SK-N-SH treated with all-trans-retinoic acid at 6 μM for 48 hours (cell line): Measurements from ENCODE around the gene ATRX.

Experiments used
- ATAC-seq: fragments of 200-7000 bp; cut with Tn5 transposase; 3 replicates; pipeline ENCODE4 v1.9.1; 2020; ENCODE audit warnings: mild to moderate bottlenecking, moderate library complexity
- ARNTL ChIP-seq: fragments of 450-650 bp; formaldehyde crosslinking; IDR thresholded peaks from 2 replicates; pipeline ENCODE4 v1.5.0; 2020; ENCODE audit warnings: low read depth, mild to moderate bottlenecking, moderate library complexity, borderline replicate concordance
- BACH2 ChIP-seq: fragments of 250-450 bp; sonication (Bioruptor Pico); IDR thresholded peaks from 2 replicates; pipeline ENCODE4 v1.9.0; 2021; ENCODE audit warnings: mild to moderate bottlenecking, borderline replicate concordance
- CREB5 ChIP-seq: fragments of 250-450 bp; sonication (Bioruptor Pico); IDR thresholded peaks from 2 replicates; pipeline ENCODE4 v1.5.1; 2020; ENCODE audit warnings: low read depth, mild to moderate bottlenecking, moderate library complexity
- CSDC2 ChIP-seq: fragments of 250-450 bp; sonication (Bioruptor Pico); IDR thresholded peaks from 2 replicates; pipeline ENCODE4 v1.5.0; 2020; ENCODE audit warnings: mild to moderate bottlenecking, moderate library complexity
- ESRRG ChIP-seq: fragments of 250-450 bp; sonication (Bioruptor Pico); IDR thresholded peaks from 2 replicates; pipeline ENCODE4 v1.6.1; 2021; ENCODE audit warnings: mild to moderate bottlenecking
- GLIS3 ChIP-seq: fragments of 250-450 bp; sonication (Bioruptor Pico); IDR thresholded peaks from 2 replicates; pipeline ENCODE4 v1.5.0; 2020; ENCODE audit warnings: mild to moderate bottlenecking, moderate library complexity
- ISL1 ChIP-seq: fragments of 250-450 bp; sonication (Bioruptor Pico); IDR thresholded peaks from 2 replicates; pipeline ENCODE4 v2.1.2; 2022; ENCODE audit warnings: mild to moderate bottlenecking, moderate library complexity
- OSR1 ChIP-seq: fragments of 250-450 bp; sonication (Bioruptor Pico); IDR thresholded peaks from 2 replicates; pipeline ENCODE4 v1.8.0; 2022; ENCODE audit warnings: moderate library complexity, mild to moderate bottlenecking, inconsistent platforms
- PATZ1 ChIP-seq: fragments of 250-450 bp; sonication (Bioruptor Pico); IDR thresholded peaks from 2 replicates; pipeline ENCODE4 v1.8.0; 2020; ENCODE audit warnings: mild to moderate bottlenecking, moderate library complexity, borderline replicate concordance
- POU6F1 ChIP-seq: fragments of 250-450 bp; sonication (Bioruptor Pico); IDR thresholded peaks from 2 replicates; pipeline ENCODE4 v1.8.0; 2021; ENCODE audit warnings: low read depth, mild to moderate bottlenecking, moderate library complexity, borderline replicate concordance
- PPARA ChIP-seq: fragments of 250-450 bp; sonication (Bioruptor Pico); IDR thresholded peaks from 2 replicates; pipeline ENCODE4 v1.5.0; 2020; ENCODE audit warnings: mild to moderate bottlenecking, borderline replicate concordance
- RARB ChIP-seq: fragments of 250-450 bp; sonication (Bioruptor Pico); IDR thresholded peaks from 2 replicates; pipeline ENCODE4 v1.8.0; 2021; ENCODE audit warnings: mild to moderate bottlenecking, moderate library complexity
- SNAI2 ChIP-seq: fragments of 250-450 bp; sonication (Bioruptor Pico); IDR thresholded peaks from 2 replicates; pipeline ENCODE4 v1.5.0; 2020; ENCODE audit warnings: mild to moderate bottlenecking, moderate library complexity
- TCF4 ChIP-seq: fragments of 250-450 bp; sonication (Bioruptor Pico); IDR thresholded peaks from 2 replicates; pipeline ENCODE4 v1.8.0; 2021; ENCODE audit warnings: mild to moderate bottlenecking, moderate library complexity, borderline replicate concordance
- TOX ChIP-seq: fragments of 250-450 bp; sonication (Bioruptor Pico); IDR thresholded peaks from 2 replicates; pipeline ENCODE4 v1.8.0; 2021; ENCODE audit warnings: mild to moderate bottlenecking, moderate library complexity, borderline replicate concordance
- TSHZ2 ChIP-seq: fragments of 250-450 bp; sonication (Bioruptor Pico); IDR thresholded peaks from 2 replicates; pipeline ENCODE4 v1.5.0; 2020; ENCODE audit warnings: mild to moderate bottlenecking, moderate library complexity
- ZC3H10 ChIP-seq: fragments of 250-450 bp; sonication (Bioruptor Pico); IDR thresholded peaks from 2 replicates; pipeline ENCODE4 v1.5.1; 2021; ENCODE audit warnings: mild to moderate bottlenecking, moderate library complexity
- ZFP3 ChIP-seq: fragments of 250-450 bp; sonication (Bioruptor Pico); IDR thresholded peaks from 2 replicates; pipeline ENCODE4 v1.5.0; 2020; ENCODE audit warnings: mild to moderate bottlenecking, moderate library complexity
- ZFP30 ChIP-seq: fragments of 450-650 bp; formaldehyde crosslinking; IDR thresholded peaks from 2 replicates; pipeline ENCODE4 v1.5.0; 2022; ENCODE audit warnings: mild to moderate bottlenecking, moderate library complexity
- ZNF565 ChIP-seq: fragments of 450-650 bp; formaldehyde crosslinking; conservative IDR thresholded peaks from 2 replicates; pipeline ENCODE4 v1.5.0; 2020; ENCODE audit warnings: low read depth, mild to moderate bottlenecking, moderate library complexity
- ZNF70 ChIP-seq: fragments of 450-650 bp; formaldehyde crosslinking; IDR thresholded peaks from 2 replicates; pipeline ENCODE4 v1.5.0; 2020; ENCODE audit warnings: mild to moderate bottlenecking, moderate library complexity

Gene ATRX

GRCh38 chrX:77675986-77676385, 110.0 kb downstream of the ATRX start:
- no peak for ATAC-seq
- TF ChIP-seq ZNF565 (CRISPR knock-in tag) (no peak), ZFP3 (CRISPR knock-in tag) (no peak), PATZ1 (CRISPR knock-in tag) (no peak), GLIS3 (CRISPR knock-in tag) (no peak), ARNTL (CRISPR knock-in tag) (no peak)

GRCh38 chrX:77668391-77669237, 117.4 kb downstream of the ATRX start:
- ATAC-seq = peak; percentile 82
- no peak for TF ChIP-seq ZNF565 (CRISPR knock-in tag)
- TF ChIP-seq ZFP30 (CRISPR knock-in tag) = no peak
- TF ChIP-seq TSHZ2 (CRISPR knock-in tag) = no peak
- TF ChIP-seq SNAI2 (CRISPR knock-in tag) = no peak
- TF ChIP-seq PPARA = no peak
- no peak for TF ChIP-seq BACH2 (CRISPR knock-in tag)
- no peak for TF ChIP-seq RARB
- no peak for TF ChIP-seq ZNF70 (CRISPR knock-in tag)
- TF ChIP-seq ARNTL (CRISPR knock-in tag) = no peak
- TF ChIP-seq, all 23 proteins: peak for 0

- ATAC-seq = no peak
These were observed 127.1 kb downstream of the ATRX start for GRCh38 chrX:77658886-77659285.

GRCh38 chrX:77652095-77652494, 133.9 kb downstream of the ATRX start:
- no peak for ATAC-seq
- TF ChIP-seq SNAI2 (CRISPR knock-in tag) (no peak), ZNF70 (CRISPR knock-in tag) (no peak), TCF4 (no peak), PATZ1 (CRISPR knock-in tag) (no peak), BACH2 (CRISPR knock-in tag) (no peak), CSDC2 (no peak), ZFP3 (CRISPR knock-in tag) (no peak), PPARA (no peak), RARB (no peak), ESRRG (CRISPR knock-in tag) (no peak), ZC3H10 (CRISPR knock-in tag) (no peak), TSHZ2 (CRISPR knock-in tag) (no peak), OSR1 (CRISPR knock-in tag) (no peak), ZFP30 (CRISPR knock-in tag) (no peak), ISL1 (no peak), CREB5 (no peak), POU6F1 (CRISPR knock-in tag) (no peak)
- TF ChIP-seq, all 23 proteins: peak for 0

More at GRCh38 chrX:77658886-77659285, 127.1 kb downstream of the ATRX start:
- TF ChIP-seq TOX = no peak
